CD14-positive monocyte (primary cell): ENCODE data around the gene USP49. TPM values are rescaled to one million over a fixed set of nuclear protein-coding genes. Genes with fewer than 3 reads are reported as not detected.

ENCODE experiments used
- DNase-seq, 3 donors: peaks; one replicate each; pipeline ENCODE4 v3.0.0-alpha.2; 2011 to 2022
- H2AFZ ChIP-seq: 2 replicates; pipeline ENCODE4 v1.6.0; 2012; ENCODE audit warnings: mild to moderate bottlenecking, low read depth, low read length, inconsistent platforms; ENCODE audit not compliant: insufficient read depth, poor library complexity, severe bottlenecking
- H3K27ac ChIP-seq, 2 donors: 1 replicate in 1 of 2; 2 replicates in 1 of 2; pipeline ENCODE4 v1.5.1; 2012 to 2013; ENCODE audit warnings: low read length in 2 of 2, control low read depth in 1 of 2, inconsistent platforms in 1 of 2, low read depth in 1 of 2, mild to moderate bottlenecking in 1 of 2
- H3K27me3 ChIP-seq, 2 donors: one replicate each; pipeline versions ENCODE4 v1.6.0 to v1.6.1; 2011 to 2013; ENCODE audit warnings: low read length in 2 of 2; ENCODE audit not compliant: control insufficient read depth in 2 of 2, insufficient read depth in 2 of 2
- H3K36me3 ChIP-seq, 2 donors: replicated peaks in 1 of 2; 1 replicate in 1 of 2; 2 replicates in 1 of 2; pipeline versions ENCODE4 v1.5.1 to v1.6.1; 2012 to 2013; ENCODE audit warnings: low read length in 2 of 2, control low read depth in 1 of 2, inconsistent platforms in 1 of 2, mild to moderate bottlenecking in 1 of 2; ENCODE audit not compliant: insufficient read depth in 2 of 2, control insufficient read depth in 1 of 2
- H3K4me1 ChIP-seq, 2 donors: 1 replicate in 1 of 2; 2 replicates in 1 of 2; pipeline versions ENCODE4 v1.5.1 to v1.6.1; 2012 to 2013; ENCODE audit warnings: low read length in 2 of 2, control low read depth in 1 of 2, inconsistent platforms in 1 of 2, mild to moderate bottlenecking in 1 of 2, moderate library complexity in 1 of 2; ENCODE audit not compliant: insufficient read depth in 2 of 2, control insufficient read depth in 1 of 2
- H3K4me2 ChIP-seq: replicated peaks from 2 replicates; pipeline ENCODE3; 2012; ENCODE audit warnings: low read length, moderate library complexity, mild to moderate bottlenecking; ENCODE audit not compliant: poor library complexity, severe bottlenecking; ENCODE audit errors: extremely low read depth
- H3K4me3 ChIP-seq, 3 experiments: fragments of 200-600 bp in 1 of 3; sonication (generic) in 1 of 3; replicated peaks in 1 of 3; 1 replicate in 2 of 3; 2 replicates in 1 of 3; pipeline ENCODE4 v1.5.1; 2011 to 2013; ENCODE audit warnings: low read length in 3 of 3, mild to moderate bottlenecking in 3 of 3, control low read depth in 2 of 3, low read depth in 2 of 3, inconsistent platforms in 1 of 3, moderate library complexity in 1 of 3
- H3K79me2 ChIP-seq: 2 replicates; pipeline ENCODE4 v1.6.0; 2012; ENCODE audit warnings: mild to moderate bottlenecking, control low read depth, inconsistent platforms, low read length, moderate library complexity; ENCODE audit not compliant: insufficient read depth
- H3K9ac ChIP-seq: 2 replicates; pipeline ENCODE4 v1.6.0; 2017; ENCODE audit warnings: low read length, mild to moderate bottlenecking; ENCODE audit not compliant: insufficient read depth, poor library complexity, severe bottlenecking
- H3K9me3 ChIP-seq, 2 donors: replicated peaks in 1 of 2; 1 replicate in 1 of 2; 2 replicates in 1 of 2; pipeline versions ENCODE4 v1.5.1 to v1.6.1; 2012 to 2013; ENCODE audit warnings: low read length in 2 of 2, control low read depth in 1 of 2; ENCODE audit not compliant: control insufficient read depth in 1 of 2, insufficient read depth in 1 of 2
- H4K20me1 ChIP-seq: 2 replicates; pipeline ENCODE4 v1.6.0; 2012; ENCODE audit warnings: mild to moderate bottlenecking, low read length, control low read depth, moderate library complexity; ENCODE audit not compliant: insufficient read depth
- H3K27ac Mint-ChIP-seq, 7 donors: one replicate each; pipeline ENCODE4 v1.8.0; 2020; ENCODE audit warnings: mild to moderate bottlenecking in 7 of 7, mixed read lengths in 7 of 7, moderate library complexity in 6 of 7, inconsistent platforms in 2 of 7
- H3K27me3 Mint-ChIP-seq, 3 donors: one replicate each; pipeline ENCODE4 v1.8.0; 2021 to 2022; ENCODE audit warnings: low read depth in 3 of 3, mild to moderate bottlenecking in 3 of 3, mixed read lengths in 3 of 3, moderate library complexity in 3 of 3, inconsistent platforms in 1 of 3
- H3K36me3 Mint-ChIP-seq, 2 donors: one replicate each; pipeline ENCODE4 v1.8.0; 2020; ENCODE audit warnings: mixed read lengths in 2 of 2, inconsistent platforms in 1 of 2, mild to moderate bottlenecking in 1 of 2
- H3K4me1 Mint-ChIP-seq: one replicate; pipeline ENCODE4 v1.8.0; 2020; ENCODE audit warnings: mild to moderate bottlenecking, mixed read lengths
- H3K4me3 Mint-ChIP-seq, 2 donors: one replicate each; pipeline ENCODE4 v1.8.0; 2020; ENCODE audit warnings: mild to moderate bottlenecking in 2 of 2, mixed read lengths in 2 of 2, moderate library complexity in 1 of 2
- H3K9me3 Mint-ChIP-seq, 7 donors: one replicate each; pipeline ENCODE4 v1.8.0; 2020 to 2022; ENCODE audit warnings: mixed read lengths in 7 of 7, mild to moderate bottlenecking in 6 of 7, moderate library complexity in 6 of 7, inconsistent platforms in 2 of 7
- CTCF ChIP-seq: fragments of 200-600 bp; IDR thresholded peaks from one replicate; pipeline ENCODE4 v1.8.0; 2022; ENCODE audit warnings: antibody characterized with exemption, mild to moderate bottlenecking
- WGBS: methylation state at CpG from one replicate; pipeline ENCODE4 v1.1.5; 2013; ENCODE audit warnings: missing lambda C conversion rate; ENCODE audit not compliant: insufficient coverage; 5-methylcytosine and 5-hydroxymethylcytosine counted together
- intact Hi-C, 2 donors: fragments of 100-400 bp; cut with micrococcal nuclease; formaldehyde crosslinking; loops; one replicate each; pipeline versions ENCODE4 v1.15.0 to v1.15.1; 2023
- polyA plus RNA-seq, 3 donors: library from polyadenylated mRNA; depleted of rRNA in 1 of 3; unstranded in 2 of 3; stranded (reverse) in 1 of 3; fragments of 300-500 nt in 2 of 3; fragments of >200 nt in 1 of 3; fragmentation: Illumina TruSeq in 2 of 3; gene quantifications; 1 replicate in 2 of 3; 2 replicates in 1 of 3; pipeline ENCODE4 v1.2.3, GENCODE V29; 2012 to 2021

USP49 gene
- polyA plus RNA-seq, 3 donors = 0.08 to 4.8 (median 0.37) TPM

GRCh38 chr6:41940759-41941279 lies 45.6 kb upstream of the USP49 start:
- H3K4me1 Mint-ChIP-seq = peaks cover 67% of the 10 kb centered on the region
- Histone ChIP-seq H3K4me1 (peaks cover 69 to 80% of the 10 kb centered on the region in 2 donors), H2AFZ (peak overlapping the region; percentile 71), H3K9ac (peak overlapping the region; percentile 77), H3K4me2 (peak overlapping the region; percentile 98), H3K36me3 (peaks cover 15 to 16% of the 10 kb centered on the region in 2 donors), H3K4me3 (peak overlapping the region; percentile 84 to 97 (median 84)), H3K79me2 (peaks cover 72% of the 10 kb centered on the region), H3K27me3 (no peaks in the 10 kb centered on the region), H3K27ac (peak overlapping the region; percentile 80 to 81), H3K9me3 (no peaks in the 10 kb centered on the region), H4K20me1 (peaks cover 54% of the 10 kb centered on the region)
- intact Hi-C loops = loop anchor here in 1 of 2 donors (2.0 kb wide), 1 partner anchor 20 kb away; the partner anchor contains the start of genes BYSL and MED20
- peak overlapping the region; percentile 90 to 99 (median 98) for H3K27ac Mint-ChIP-seq
- no peaks in the 10 kb centered on the region for H3K9me3 Mint-ChIP-seq
- H3K27me3 Mint-ChIP-seq = peaks cover 0 to 2% (median 0%) of the 10 kb centered on the region in 3 donors
- no peak for TF ChIP-seq CTCF
- peak; percentile 20 to 44 (median 23) for DNase-seq
- H3K36me3 Mint-ChIP-seq = peaks cover 17 to 37% of the 10 kb centered on the region in 2 donors
- 0% methylated on average over 23 of the region's 38 CpGs for WGBS
- peak overlapping the region; percentile 95 to 97 for H3K4me3 Mint-ChIP-seq

GRCh38 chr6:41939848-41940758 lies 44.9 kb upstream of the USP49 start:
- H4K20me1 ChIP-seq = peaks cover 61% of the 10 kb centered on the region
- H3K4me1 ChIP-seq = peaks cover 72 to 87% of the 10 kb centered on the region in 2 donors
- no peaks in the 10 kb centered on the region for H3K27me3 ChIP-seq
- H3K4me3 ChIP-seq = peak overlapping the region; percentile 84 to 97 (median 84)
- TF ChIP-seq CTCF = no peak
- peak overlapping the region; percentile 80 to 81 for H3K27ac ChIP-seq
- intact Hi-C loops = loop anchor here (2.0 to 5.0 kb wide), 6 partner anchors 19 to 107 kb away; partner anchors contain the start of genes BYSL (in 1 of the 2) and MED20 (in 1 of the 2)
- 5% methylated on average over 13 of the region's 27 CpGs for WGBS
- Mint-ChIP-seq H3K36me3 (peaks cover 22 to 44% of the 10 kb centered on the region in 2 donors), H3K9me3 (no peaks in the 10 kb centered on the region), H3K27ac (peak overlapping the region; percentile 90 to 99 (median 98)), H3K27me3 (peaks cover 0 to 2% (median 0%) of the 10 kb centered on the region in 3 donors), H3K4me3 (peak overlapping the region; percentile 95 to 97), H3K4me1 (peaks cover 70% of the 10 kb centered on the region)
- H3K4me2 ChIP-seq = peak overlapping the region; percentile 98
- no peaks in the 10 kb centered on the region for H3K9me3 ChIP-seq
- peaks cover 23 to 24% of the 10 kb centered on the region in 2 donors for H3K36me3 ChIP-seq
- peaks cover 80% of the 10 kb centered on the region for H3K79me2 ChIP-seq
- H2AFZ ChIP-seq = peak overlapping the region; percentile 71
- DNase-seq = peak in 1 of 3 donors; percentile 12
- peak overlapping the region; percentile 77 for H3K9ac ChIP-seq
